Stimulated activated CD4-positive, alpha-beta T cell treated with anti-CD3 and anti-CD28 coated beads, TNF-alpha, amount 100 ng/mL, for 48 hours (primary cell): ENCODE data around the gene MT1A.

ENCODE experiments used
- DNase-seq, 3 donors: peaks; one replicate each; pipeline ENCODE4 v3.0.0-alpha.2; 2020; ENCODE audit warnings: low read depth in 3 of 3

The MT1A gene

DNA sequence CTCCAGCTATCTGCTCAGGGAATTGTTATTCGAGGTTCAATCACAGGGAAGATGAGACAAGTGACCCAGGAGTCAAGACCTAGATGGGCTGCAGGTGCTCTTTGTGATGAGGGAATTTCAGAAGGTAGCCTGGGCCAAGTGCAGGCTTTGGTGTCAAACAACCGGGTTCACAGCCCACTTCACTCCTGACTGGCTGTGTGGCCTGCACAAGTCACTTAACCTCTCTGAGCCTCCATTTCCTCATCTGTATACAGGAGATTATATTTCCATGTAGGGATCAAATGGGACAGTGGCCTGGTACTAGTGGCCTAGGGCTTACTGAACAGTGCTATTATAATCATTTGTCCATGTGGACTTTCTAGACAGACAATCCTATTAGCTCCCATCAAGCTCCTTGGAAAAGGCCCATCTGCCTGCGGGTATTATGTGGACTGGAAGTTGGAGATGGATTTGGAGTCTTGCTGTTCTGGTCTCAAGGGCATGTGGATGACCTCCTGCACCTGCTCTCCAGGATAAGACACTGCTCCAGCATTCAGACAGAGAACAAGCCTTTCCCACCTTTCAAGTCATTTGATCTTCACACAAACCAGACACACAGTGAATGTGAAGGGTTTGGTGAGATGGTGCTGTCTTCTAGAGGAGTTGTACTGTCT is 40.7 kb downstream of the MT1A start:
- DNase-seq = no peak

DNA sequence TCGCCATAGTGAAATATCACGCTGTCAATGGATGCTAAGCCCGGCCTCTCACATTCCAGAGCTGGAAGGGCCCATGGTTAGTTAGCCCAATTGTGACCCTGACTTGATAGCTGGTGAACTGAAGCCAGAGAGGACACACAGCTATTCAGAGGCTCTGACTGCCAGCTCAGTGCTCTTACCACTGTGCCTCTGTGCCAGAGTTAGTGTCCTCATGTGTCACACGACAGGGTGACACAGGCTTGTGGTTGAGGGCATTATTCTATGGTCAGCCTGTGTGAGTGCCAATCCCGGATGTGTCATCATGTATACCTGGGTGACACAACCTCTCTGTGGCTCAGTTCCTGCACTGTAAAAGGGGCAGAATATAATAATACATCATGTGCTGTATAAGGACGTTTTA is 41.4 kb downstream of the MT1A start:
- no peak for DNase-seq

DNA sequence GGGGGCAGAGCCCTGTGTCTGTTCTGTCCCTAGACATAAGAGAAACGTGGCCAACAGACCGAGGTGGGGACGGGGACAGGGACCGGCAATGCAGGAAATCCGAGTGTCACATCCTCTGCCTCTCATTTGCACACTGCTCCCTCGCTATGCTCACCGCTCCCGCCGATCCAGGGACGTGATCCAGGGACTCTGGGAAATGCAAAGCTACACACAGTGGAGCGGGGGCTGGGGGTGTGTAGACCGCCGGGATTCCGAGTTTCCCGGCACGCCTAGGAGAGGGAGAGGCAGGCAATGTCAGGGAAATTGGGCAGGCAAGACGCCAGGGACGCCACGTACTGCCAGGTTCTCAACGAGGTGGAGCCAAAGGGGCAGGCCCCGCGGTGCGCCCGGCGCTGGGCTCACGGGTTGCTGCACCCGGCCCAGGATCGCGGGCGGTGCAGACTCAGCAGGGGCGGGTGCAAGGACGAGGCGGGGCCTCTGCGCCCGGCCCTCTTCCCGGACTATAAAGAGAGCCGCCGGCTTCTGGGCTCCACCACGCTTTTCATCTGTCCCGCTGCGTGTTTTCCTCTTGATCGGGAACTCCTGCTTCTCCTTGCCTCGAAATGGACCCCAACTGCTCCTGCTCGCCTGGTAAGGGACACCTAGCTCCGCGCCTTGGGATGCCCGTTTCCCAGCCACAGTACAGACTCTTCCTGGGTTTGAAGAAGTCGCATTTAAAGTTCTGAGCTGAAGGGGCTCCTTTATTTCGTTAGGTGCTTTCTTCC is 43.7 kb downstream of the MT1A start, which contains the start of gene MT1X:
Gene MT1X, plus strand, starts transcription at position 532 of the 764 bp plus-strand sequence. Its CDS starts 71 bp downstream, at position 603.
- DNase-seq = peak; percentile 80 to 89 (median 88)

DNA sequence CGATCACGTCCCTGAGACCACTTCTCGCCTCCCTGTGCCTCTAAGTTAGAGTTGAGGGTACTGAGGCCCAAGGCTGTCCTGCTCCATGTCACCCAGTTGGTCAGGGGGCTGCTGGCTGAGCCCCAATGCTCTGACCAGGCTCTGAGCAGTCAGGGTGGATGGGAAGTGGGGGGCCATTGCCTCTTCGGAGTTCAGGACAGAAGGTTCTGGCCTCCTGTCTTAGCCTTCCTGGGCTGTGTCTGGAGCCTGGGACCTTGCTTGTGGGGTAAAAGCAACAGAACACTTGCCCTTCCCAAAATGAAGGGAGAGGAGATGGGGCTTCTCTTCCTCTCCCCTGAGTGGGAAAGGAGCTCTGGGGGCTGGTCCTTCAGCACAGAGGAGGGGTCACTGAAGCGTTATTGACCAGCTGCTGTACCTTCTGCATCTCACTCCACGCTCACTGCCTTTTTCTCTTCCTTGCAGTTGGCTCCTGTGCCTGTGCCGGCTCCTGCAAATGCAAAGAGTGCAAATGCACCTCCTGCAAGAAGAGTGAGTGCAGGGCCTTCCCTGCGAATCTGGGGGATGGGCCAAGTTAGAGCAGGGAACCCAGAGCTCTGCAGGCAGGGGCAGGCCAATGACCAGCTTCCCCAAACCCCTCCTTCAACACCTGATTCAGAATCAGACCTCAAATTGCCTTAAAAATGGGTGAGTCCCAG is 44.4 kb downstream of the MT1A start:
- DNase-seq = no peak

DNA sequence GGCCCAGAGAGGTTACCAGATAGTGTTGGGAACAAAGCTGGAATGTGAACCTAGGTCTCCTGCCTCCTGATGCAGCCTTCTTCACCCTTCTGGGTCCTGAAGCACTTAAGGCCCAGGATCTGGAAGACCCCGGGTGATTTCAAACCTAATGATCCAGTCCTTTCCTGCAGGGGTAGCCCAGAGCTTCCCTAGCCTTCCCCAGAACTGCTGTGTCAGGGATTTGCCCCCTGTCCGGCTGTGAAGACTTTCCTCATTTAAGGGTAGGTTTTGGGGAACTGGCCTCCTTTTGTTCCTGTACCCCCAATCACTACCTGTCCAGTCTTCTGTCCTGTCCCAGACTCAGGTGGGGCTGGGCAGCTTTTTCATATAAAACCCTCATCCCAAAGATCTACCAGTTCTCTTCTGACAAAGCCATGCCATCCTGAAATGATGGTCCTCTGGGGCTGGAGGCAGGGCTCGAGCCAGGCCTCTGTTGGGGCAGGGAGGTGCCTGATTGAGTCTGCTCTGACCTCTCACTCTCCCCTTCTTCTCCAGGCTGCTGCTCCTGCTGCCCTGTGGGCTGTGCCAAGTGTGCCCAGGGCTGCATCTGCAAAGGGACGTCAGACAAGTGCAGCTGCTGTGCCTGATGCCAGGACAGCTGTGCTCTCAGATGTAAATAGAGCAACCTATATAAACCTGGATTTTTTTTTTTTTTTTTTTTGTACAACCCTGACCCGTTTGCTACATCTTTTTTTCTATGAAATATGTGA is 45.1 kb downstream of the MT1A start:
- DNase-seq = no peak

DNA sequence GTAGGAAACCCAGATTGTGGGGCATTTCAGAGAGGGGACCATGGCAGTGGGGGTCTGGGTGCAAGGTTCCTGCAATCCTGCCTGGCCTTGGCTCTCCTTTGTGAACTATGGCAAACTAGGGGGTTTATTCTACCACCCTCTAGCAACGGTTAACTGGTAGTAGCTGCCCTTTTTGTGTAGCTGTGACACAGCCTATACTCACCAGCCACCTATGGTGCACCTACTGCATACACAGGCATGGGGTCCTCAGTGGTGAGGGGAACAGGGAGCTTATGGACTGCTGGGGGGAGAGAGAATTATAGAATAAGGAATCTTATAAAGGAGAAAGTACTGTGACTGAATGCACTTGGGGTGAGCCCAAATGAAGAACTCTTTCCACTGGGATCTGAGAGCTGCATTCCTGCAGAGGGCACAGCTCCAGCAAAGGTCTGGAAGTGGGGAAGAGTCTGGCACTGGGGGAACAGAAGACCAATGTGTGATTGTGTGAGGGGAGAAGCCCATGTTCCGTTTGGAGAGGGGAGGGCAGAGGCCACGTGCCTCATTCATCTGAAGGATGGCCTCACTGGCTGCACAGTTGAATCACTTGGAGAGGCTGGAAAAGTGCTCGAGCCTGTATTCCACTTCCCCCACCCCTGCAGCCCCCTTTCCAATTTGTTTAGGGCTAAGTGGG is 45.9 kb downstream of the MT1A start:
- no peak for DNase-seq

DNA sequence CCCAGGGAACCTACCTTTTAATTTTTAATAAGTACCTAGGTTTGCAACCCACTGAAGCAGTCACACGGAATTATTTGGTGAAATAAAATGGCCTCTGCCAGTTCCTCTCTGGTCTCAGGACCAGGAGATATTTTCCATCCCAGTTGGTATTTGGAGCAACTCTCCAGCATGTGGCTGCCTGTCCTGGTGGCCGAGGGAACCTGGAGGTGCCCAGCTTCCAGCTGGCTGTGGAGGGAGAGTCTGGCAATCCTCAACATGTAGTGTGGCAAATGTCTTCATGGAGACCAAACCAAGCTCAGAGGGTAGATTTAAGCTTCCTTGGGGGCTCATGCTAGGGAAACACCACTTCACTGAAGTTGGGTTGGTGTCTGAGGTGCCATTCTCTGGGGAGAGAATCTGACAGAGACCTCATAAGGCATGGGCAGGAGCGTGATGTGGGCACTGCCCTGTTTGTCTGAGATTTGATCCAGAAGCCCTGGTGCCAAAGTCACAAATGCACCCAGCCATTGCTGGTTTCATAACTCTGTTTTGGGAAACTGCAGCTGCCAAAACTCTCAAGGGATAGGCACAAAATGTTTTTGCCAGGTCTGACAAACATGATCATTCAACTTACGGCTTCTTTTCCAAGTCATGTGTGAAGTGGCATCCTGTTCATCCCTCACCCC is 46.6 kb downstream of the MT1A start:
- no peak for DNase-seq

DNA sequence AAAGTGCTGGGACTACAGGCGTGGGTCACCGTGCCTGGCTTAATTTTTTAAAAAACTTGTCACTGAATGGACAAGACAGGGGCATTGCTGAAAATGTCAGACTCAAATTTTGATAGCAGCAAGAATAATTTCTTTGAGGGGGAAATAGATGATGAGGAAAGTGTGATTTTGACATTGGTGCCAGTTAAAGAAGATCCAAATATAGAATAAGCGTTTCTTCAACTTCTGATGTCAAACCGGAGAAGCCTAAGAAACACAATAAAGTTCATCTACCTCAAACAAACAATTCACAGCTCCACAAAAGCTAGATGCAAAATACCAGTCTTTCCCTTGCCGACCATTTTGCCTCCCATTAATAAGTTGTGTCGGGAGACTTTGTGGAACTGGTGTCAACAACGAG is 48.3 kb downstream of the MT1A start:
- no peak for DNase-seq

DNA sequence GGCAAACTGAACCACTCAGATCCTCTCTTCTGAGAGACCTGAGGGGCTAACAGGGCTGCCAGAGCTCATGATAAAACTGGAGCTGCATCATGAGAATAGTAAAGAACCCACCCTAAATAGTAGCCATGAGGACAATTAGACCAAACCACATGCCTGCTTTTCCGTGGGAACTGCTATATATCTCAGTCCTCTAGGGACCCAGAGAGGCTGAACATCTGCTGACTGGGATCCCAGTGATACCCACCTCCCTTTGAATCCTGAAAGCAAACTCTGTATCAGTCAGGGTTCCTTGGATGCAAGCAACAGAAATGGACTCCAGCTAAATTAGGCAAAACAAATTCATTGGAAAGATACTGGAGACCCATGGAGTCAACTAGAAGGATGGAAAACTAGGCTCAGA is 50.3 kb downstream of the MT1A start:
- no peak for DNase-seq

DNA sequence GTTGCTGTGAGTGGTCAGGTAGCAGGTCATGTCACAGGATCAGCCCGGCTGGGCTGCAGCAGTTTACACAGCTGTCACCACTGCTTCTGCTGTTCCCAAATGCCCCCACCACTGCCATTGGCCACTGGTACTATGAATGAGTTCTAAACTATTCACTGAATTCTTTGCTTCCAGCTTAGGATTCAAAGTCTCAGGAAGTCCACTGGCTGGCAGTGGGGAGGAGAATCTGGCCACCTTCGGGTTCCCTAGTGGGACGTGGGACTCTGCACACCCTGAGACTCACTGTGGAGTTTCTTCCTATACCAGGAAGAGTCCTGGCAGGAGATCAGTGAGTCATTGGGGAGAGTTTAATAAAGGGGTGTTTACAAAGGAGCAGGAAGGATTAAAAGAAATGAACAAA is 50.7 kb downstream of the MT1A start:
- DNase-seq = no peak
